ENCODE measurements around the gene IDUA.

IDUA gene

GRCh38 chr4:1031956-1032795 is 45.3 kb downstream of the IDUA start:
- peak; percentile 48 for DNase-seq (ENCODE audit: low spot score)

- no peak for DNase-seq (ENCODE audit: low spot score)
These were observed 46.0 kb downstream of the IDUA start for GRCh38 chr4:1032861-1033260.

GRCh38 chr4:1033840-1034551 is 47.2 kb downstream of the IDUA start:
- DNase-seq (ENCODE audit: low spot score), result no peak

- DNase-seq (ENCODE audit: low spot score), result no peak
These were observed 48.7 kb downstream of the IDUA start for GRCh38 chr4:1035510-1035909.

DNA sequence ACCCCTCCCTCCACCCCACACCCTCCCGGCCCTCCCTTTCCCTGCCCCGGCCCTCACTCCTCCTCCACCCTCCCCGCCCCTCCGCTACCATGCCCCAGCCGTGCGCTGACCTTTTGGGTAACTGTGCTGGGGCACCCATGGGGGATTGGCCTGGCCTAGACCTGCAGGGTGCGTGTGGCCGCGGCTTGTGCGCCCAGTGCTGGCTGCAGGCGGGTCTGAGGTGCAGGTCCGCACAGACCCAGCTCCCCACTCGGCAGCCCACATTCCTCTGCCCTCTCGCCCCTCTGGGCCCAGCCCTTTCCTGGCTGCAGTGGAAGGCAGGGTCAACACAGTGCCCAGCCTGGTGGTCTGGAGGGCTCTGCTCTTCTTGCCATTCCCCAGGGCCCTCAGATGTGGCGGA is 49.3 kb downstream of the IDUA start:
- no peak for DNase-seq (ENCODE audit: low spot score)

- DNase-seq (ENCODE audit: low spot score), result no peak
These were observed 50.3 kb downstream of the IDUA start for GRCh38 chr4:1036976-1037810.

GRCh38 chr4:1038948-1039492 is 52.2 kb downstream of the IDUA start:
- DNase-seq (ENCODE audit: low spot score), result no peak

DNA sequence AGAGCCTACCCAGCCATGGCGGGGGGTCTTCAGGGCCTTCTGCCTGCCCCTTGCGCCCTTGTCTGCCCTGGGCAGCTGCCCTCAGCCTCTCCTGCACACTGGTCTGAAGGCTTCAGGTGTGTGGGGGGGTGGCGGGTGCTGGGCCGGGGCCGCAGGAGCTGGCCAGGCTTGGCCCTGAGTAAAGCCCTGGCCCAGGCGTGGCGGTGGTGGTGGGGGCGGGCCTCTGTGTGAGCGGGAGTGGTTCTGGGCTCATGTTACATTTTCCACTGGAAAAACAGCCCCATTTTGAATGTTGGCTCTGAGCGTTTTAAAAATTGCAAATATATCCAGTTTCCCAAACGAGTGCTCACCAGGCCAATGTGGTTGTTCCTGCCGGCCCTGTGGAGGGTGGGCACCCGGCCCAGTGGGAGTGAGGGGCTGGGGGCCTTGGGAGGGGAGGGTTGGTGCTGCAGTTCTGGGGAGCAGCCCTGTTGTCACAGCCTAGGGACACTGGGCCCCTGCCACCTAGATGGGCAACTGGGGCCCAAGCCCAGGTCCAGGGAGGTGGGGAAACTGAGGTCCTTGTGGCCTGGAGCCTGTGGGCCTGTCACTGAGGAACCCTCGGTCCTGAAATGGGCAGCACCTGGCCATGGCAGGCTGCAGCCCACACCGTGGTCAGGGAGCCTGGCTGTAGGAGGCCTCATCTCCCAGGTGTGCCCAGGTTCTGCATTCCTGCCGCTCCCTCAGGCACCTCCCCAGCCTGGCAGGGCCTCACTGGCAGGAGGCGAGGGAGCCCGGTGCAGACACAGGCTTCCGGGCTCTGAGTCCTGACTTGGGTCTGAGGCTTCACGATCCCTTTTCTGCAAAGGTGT is 52.9 kb downstream of the IDUA start:
- DNase-seq (ENCODE audit: low spot score), result no peak

- DNase-seq (ENCODE audit: low spot score), result no peak
These were observed 53.7 kb downstream of the IDUA start for GRCh38 chr4:1040344-1041146.

GRCh38 chr4:1041147-1041935 is 54.5 kb downstream of the IDUA start:
- DNase-seq (ENCODE audit: low spot score), result no peak

DNA sequence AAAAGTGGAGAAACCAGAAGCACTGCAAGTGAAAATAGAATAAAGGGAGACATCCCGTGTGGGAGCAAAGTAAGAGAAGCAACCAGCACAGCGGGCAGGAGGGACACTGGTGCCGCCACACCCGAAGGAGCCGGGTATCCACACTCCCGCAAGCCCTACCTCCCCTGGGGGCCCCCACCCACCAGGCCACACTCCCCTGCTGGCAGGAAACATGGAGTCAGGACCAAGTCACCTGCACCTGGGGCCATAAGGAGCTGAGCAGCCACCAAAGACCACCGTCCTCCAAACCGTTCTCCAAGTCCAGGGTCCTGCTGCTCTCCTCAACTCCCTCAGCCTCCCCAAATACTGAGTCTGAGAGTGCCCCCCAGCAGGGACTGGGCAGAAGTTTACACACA is 55.1 kb downstream of the IDUA start:
- DNase-seq (ENCODE audit: low spot score), result no peak

DNA sequence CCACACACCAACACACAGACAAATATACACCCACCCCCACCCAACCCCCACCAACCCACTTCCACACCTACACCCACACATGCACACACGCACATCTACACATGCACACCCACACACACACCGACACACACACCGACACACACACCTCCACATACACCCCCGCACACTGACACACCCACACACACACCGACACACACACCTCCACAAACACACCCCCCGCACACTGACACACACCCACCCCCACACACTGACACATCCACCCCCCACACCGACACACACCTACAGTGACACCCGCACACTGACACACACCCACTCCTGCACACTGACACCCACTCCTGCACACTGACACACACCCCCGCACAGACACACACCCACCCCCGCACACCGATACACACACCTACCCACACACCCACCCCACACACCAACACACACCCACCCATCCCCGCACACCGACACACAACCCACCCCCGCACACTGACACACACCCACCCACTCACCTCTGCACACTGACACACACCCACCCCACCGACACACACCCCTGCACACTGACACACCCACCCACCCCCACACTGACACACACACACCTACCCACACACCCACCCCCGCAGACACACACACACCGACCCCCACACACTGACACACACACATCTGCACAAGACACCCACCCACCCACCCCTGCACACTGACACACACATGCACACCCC is 55.7 kb downstream of the IDUA start:
- DNase-seq (ENCODE audit: low spot score), result no peak

GRCh38 chr4:1043162-1043561 is 56.3 kb downstream of the IDUA start:
- no peak for DNase-seq (ENCODE audit: low spot score)

GRCh38 chr4:1043651-1044468 is 57.0 kb downstream of the IDUA start:
- no peak for DNase-seq (ENCODE audit: low spot score)

- DNase-seq (ENCODE audit: low spot score), result no peak
These were observed 57.8 kb downstream of the IDUA start for GRCh38 chr4:1044469-1045192.

DNA sequence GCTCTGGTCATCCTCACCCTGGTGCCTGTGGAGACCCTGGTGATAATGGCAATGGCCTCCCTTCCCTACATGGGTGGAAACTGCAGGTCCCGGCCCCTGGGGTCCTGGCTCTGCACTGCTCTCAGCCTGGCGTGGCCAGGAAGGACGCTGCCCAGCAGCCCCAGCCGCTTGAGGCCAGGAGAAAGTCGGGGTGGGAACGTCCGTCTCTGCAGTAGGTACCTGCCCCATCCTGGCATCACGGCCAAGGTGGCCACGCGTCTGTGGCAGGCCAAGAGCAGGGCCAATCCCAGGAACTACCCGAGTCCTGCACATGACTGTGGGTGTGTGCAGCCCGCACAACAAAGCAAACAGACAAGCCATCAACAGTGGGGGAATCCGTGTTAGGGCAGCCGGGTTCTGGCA is 58.4 kb downstream of the IDUA start:
- no peak for DNase-seq (ENCODE audit: low spot score)

GRCh38 chr4:1045595-1046201 is 58.9 kb downstream of the IDUA start:
- DNase-seq (ENCODE audit: low spot score), result no peak
